G401.6 (cell line): ENCODE results near the gene BRINP1.
"Not testable (repeated sequence)": the region's sequence is repeated elsewhere in the genome, so short reads cannot be mapped to it uniquely, and the experiment has no call there.

Experiments
- FAIRE-seq: peaks from 2 replicates; lab custom pipeline; 2012; peaks lifted over from hg19 to GRCh38; lab: Jason Lieb, UNC

BRINP1 gene

DNA sequence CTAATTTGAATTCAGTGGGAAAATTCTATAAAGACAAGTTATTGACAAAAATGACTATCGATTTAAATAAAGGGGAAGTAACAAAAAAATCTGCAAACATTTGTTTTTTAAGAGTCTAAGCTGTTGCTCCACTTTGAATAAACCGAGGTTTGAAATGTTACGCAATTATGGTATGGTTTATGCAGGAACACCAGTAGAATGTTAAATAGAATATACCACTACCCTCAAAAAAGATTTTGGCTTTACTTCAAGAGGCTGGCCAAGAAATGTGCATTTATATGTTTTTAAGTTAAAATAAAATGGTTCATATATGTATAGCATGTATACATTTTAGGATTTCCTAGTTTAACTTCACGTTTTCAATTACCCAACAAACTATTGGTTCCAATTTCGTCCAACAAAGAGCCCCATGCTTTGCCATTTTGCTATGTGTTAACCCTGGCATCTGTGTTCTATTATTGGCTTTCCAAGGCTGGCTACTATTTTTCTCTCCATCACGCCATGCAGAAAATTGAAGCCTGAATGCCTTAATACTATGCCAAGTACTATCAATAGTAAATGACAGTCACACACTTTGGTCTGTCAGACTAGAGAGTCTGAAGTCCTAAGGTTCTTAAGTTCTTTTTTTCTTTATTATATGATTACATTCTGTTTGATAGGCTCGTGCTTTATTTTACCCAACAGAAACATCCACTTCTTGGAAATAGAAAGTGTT is 171.2 kb downstream of the BRINP1 start:
- FAIRE-seq = no peak

DNA sequence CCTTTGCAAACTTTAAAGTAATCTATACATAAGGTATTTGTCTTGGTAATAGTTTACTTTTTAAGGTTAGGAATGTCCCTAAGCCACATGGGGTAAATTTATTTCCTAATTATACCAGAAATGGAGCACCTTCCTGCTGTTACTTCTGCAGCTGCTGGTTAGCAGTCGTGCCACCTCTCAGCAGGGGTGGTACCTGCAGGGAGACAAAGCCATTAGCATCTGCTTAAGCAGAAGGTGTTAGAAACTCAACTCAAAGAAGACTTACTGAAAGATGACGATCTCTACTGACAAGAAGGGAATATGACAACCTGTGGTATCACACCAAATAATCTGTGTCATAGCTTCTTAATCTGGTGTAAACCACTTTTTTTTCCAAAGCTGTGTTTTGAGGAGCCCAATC is 173.7 kb downstream of the BRINP1 start:
- no peak for FAIRE-seq

DNA sequence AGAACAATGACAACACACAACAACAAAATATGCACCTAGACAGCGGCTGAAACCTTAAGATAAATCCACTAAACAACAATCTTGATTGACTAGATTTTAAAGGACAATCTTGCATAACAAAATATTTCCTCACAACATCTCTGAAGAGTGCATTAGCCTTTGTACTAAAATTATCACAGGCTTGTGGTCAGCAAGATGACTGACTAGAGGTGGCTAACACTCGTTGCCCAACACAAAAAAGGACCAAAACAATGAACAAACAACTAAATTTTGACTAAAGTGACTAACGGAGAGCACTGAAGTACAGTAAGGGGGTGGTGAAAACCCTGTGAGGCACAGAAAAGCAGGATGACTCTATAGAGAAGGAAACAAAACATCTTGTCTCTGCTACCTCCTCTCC is 183.9 kb downstream of the BRINP1 start:
- FAIRE-seq = no peak

GRCh38 chr9:119184265-119184936 is 184.8 kb downstream of the BRINP1 start:
- FAIRE-seq = no peak

DNA sequence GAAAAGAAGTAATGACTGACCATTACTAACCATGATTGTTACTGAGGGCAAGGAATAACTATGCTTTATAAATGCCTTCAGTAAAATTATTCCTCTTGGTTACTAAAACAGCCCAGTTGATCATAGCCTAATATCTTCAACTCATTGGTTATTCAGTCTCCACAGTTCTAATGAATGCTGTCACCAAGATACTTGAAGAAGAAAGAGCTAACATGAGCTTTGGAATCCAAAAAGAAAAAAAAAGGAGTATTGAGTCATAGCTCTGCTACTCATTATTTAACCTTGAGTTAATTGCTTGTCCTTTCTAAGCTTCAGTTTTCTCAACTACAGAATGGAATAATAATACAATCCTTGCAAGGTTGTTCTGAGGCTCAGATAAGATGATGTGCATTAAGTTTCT is 187.7 kb downstream of the BRINP1 start:
- FAIRE-seq = no peak

GRCh38 chr9:119180897-119181296 is 188.3 kb downstream of the BRINP1 start:
- FAIRE-seq = no peak

DNA sequence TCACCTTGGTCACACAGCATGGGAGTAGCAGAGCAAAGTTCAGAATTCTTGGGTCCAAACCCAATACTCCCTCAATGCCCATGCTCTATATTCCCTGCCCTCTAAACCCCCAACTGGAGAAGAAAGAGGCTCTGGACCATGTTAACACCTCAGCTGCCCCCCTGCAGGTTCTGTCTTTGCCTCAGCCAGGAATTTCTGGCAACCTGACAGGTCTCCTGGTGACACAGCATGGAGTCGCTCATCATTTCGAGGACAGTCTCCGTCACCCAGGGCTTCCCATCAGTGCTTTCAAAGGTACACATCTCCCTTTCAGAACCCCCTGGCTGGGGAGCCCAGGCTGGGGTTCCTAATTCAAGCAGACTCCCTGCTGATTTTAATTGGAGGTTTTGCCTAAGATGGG is 189.5 kb downstream of the BRINP1 start:
- no peak for FAIRE-seq

DNA sequence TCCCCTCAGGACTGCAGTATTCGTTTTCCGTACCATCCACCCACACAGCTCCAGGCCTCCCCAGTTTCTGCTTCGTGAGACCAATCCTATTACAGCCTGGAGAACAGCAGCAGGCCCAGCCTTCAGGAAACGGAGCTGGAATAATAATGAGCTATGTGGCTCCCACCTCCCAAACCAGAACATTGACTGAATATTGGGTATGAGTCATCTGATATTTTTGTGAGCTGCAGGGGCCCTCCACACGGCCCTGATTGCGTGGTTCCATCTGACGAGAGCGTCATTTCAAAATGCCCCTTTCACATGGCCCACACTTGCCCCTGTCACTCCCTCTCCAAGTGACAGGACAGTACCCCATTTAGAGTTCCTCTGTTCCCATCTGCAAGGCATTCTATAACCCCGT is 192.0 kb downstream of the BRINP1 start:
- FAIRE-seq = no peak

GRCh38 chr9:119175581-119175980 is 193.7 kb downstream of the BRINP1 start:
- no peak for FAIRE-seq

DNA sequence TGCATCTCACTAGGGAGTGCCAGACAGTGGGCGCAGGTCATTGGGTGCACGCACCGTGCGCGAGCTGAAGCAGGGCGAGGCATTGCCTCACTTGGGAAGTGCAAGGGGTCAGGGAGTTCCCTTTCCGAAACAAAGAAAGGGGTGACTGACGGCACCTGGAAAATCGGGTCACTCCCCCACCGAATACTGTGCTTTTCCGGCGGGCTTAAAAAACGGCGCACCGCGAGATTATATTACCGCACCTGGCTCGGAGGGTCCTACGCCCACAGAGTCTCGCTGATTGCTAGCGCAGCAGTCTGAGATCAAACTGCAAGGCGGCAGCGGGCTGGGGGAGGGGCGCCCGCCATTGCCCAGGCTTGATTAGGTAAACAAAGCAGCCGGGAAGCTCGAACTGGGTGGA is 200.0 kb downstream of the BRINP1 start:
- not testable (repeated sequence) for FAIRE-seq

- FAIRE-seq = no peak
Observed at GRCh38 chr9:119167876-119168275, 201.4 kb downstream of the BRINP1 start.

DNA sequence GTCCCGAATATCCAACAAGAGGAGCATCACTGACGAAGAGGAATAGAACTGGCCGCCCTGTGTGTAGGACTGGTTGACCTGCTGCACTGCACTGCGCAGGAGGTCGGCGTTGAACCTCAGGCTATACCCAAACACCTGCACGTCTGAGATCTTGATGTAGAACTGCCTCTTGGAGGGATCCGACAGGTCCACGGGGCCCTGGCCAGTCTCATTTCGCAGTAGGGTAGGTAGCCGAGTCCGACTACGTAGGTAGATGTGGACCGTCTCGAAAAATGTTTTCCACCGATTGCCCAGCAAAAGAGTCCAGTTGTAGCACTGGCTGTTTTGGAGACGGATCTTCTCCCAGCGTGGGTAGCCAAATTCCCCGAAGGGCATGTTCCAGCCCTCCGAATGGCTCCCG is 202.0 kb downstream of the BRINP1 start:
- no peak for FAIRE-seq

DNA sequence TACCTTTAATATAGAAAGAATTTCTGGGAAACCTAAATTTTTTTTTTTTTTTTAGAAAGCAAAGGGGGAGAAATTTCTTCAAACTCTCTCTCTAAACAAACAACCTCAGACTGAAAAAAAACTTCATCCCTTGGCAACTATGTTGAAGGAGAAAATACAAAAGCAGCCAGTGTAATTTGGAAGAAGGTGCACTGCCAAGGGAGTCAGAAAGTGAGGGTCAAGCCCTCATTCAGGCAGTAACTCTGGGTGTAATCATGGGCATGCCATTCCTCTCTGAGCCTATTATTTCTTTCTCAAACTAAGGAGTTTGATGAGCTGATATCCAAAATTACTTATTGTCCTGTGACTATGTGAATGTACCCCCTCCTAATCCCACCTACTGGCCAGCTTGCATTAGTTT is 203.1 kb downstream of the BRINP1 start:
- no peak for FAIRE-seq

GRCh38 chr9:119165131-119165530 is 204.1 kb downstream of the BRINP1 start:
- FAIRE-seq = no peak

- FAIRE-seq = no peak
Observed at GRCh38 chr9:119164716-119165115, 204.5 kb downstream of the BRINP1 start.

DNA sequence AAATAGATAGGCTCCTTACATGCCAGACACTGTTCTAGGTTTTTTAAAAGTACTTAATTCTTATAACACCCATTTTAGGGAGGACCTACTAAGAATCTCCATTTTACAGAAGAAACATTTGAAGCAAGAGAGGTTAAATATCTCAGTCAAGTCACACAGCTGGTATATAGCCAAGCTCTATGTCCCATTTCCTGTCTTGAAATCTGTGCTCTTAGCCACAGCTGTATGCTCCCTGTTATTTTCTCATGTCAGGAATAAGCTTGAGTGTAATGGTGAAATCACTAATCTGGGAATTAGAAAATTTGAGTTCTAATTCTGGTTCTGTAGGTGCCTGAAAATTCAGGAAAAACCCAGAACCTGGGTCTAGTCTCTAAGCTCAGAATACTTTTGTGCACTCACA is 208.7 kb downstream of the BRINP1 start:
- FAIRE-seq = no peak

- no peak for FAIRE-seq
Observed at GRCh38 chr9:119159386-119159785, 209.8 kb downstream of the BRINP1 start.

GRCh38 chr9:119157196-119157595 is 212.0 kb downstream of the BRINP1 start:
- no peak for FAIRE-seq

DNA sequence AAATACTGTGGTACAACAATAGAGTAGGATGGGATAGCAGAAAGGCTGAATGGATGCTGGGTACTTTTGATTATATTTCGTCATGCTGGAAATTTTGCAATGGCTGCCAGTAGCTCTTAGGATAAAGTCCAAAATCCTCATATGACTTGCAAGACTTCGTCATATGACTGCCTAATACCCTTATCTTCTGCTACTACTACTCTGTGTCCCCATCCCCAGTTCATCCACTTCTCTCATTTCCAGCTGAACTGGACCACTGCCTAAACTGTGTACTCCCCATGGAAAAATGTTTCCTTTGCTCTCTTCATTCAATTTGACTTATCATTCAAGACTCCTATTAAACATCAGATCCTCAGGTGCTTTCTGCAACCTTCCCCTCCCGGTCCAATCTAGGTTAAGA is 212.9 kb downstream of the BRINP1 start:
- FAIRE-seq = no peak

DNA sequence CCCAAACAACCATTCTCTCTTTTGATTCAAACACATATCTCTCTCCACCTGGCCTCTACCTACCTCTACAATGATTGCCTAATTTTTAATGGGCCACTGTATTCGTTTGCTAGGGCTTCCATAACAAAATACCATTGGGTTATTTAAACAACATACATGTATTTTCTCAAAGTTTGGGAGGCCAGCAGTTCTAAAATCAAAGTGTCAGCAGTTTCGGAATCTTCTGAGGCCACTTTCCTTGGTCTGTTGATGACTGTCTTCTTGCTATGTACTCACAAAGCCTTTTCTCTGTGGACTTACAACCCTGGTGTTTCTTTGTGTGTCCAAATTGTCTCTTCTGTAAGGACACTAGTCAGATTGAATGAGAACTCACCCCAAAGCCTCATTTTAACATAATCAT is 214.7 kb downstream of the BRINP1 start:
- no peak for FAIRE-seq

- FAIRE-seq = no peak
Observed at GRCh38 chr9:119153402-119153801, 215.8 kb downstream of the BRINP1 start.

GRCh38 chr9:119148855-119149254 is 220.4 kb downstream of the BRINP1 start:
- FAIRE-seq = no peak

DNA sequence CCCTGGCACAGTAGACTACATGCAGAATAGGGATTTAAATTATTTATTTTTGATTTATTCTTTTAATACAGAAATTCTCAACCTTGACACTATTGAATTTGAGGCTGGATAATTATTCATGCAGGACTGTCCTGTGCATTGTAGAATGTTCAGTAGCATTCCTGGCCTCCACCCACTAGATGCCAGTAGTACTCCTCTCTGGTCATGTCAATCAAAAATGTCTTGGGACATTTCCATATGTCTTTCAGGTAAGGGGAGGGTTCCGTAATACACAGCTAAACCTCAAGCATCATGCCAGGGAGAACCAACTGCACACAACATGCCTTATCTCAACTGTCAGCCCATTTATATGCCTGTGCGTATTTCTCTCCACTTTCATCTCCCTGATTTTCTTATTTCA is 231.8 kb downstream of the BRINP1 start:
- FAIRE-seq = no peak

DNA sequence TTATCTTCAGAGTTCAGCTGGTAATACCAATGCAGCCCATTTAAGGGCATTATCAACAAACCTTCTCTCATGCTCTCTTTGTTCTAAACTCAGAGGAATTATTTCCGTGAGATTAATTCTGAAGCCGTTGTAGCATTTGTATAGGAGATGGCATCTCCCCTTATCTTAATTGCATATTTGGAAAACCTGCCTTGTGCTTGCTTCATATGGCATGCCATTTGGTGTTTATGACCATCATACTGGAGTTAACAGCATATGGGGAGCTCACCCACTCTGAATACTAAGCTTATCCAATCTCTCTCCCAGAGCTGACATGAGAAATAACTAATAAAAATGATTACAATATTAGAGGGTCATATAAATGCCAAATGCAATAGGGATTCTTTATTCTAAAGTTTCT is 243.2 kb downstream of the BRINP1 start:
- FAIRE-seq = no peak
